Astrocyte of the spinal cord (primary cell): ENCODE results near the gene PRR36.

ENCODE experiments used
- DNase-seq: peaks from one replicate; pipeline ENCODE4 v3.0.0; 2011; ENCODE audit warnings: low read depth, low spot score
- H3K4me3 ChIP-seq: 2 replicates; pipeline ENCODE4 v1.5.1; 2011; ENCODE audit warnings: low read depth, mild to moderate bottlenecking, low read length, moderate library complexity
- in situ Hi-C: cut with HindIII; loops from 2 replicates; pipeline ENCODE4 v1.10.0; 2017; ENCODE audit warnings: low sequenced_read_pairs
- TF ChIP-seq, protein P1 (sequence below): IDR thresholded peaks from 2 replicates; pipeline ENCODE4 v1.5.1; 2012; ENCODE audit warnings: low read depth, mild to moderate bottlenecking, low read length, inconsistent platforms

The PRR36 gene

DNA sequence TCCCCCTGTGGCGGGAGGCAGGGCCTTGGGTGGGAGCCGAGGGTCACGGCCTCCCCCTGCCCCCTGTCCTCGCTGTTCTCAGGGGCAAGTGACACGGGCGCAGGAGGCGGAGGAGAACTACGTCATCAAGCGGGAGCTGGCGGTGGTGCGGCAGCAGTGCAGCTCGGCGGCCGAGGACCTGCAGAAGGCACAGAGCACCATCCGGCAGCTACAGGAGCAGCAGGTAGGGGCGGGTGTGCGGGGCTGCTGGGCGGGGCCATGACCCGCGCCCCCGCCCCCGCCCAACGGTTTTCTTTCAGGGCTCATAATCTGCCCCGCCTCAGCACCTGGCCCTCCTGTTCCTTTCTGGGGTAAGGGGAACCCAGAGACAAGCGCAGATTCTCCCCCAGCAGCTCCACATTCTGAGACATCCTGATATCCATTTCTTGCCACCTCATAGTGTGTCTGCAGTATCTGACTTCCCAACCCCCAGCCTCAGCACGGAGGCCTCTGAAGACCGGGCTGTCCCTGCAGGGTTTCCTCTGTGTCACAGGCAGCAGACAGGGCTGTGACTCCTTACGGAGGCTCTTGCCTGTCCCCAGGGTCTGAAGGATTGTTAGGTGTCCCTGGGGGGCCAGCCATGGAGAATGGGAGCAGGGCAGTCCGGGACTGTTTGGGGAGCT lies 15.9 kb downstream of the PRR36 start:
- in situ Hi-C loops: no loop called here
- no peak for DNase-seq
- no peak overlapping the region for H3K4me3 ChIP-seq
- TF ChIP-seq, protein P1, sequence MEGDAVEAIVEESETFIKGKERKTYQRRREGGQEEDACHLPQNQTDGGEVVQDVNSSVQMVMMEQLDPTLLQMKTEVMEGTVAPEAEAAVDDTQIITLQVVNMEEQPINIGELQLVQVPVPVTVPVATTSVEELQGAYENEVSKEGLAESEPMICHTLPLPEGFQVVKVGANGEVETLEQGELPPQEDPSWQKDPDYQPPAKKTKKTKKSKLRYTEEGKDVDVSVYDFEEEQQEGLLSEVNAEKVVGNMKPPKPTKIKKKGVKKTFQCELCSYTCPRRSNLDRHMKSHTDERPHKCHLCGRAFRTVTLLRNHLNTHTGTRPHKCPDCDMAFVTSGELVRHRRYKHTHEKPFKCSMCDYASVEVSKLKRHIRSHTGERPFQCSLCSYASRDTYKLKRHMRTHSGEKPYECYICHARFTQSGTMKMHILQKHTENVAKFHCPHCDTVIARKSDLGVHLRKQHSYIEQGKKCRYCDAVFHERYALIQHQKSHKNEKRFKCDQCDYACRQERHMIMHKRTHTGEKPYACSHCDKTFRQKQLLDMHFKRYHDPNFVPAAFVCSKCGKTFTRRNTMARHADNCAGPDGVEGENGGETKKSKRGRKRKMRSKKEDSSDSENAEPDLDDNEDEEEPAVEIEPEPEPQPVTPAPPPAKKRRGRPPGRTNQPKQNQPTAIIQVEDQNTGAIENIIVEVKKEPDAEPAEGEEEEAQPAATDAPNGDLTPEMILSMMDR: no peak

DNA sequence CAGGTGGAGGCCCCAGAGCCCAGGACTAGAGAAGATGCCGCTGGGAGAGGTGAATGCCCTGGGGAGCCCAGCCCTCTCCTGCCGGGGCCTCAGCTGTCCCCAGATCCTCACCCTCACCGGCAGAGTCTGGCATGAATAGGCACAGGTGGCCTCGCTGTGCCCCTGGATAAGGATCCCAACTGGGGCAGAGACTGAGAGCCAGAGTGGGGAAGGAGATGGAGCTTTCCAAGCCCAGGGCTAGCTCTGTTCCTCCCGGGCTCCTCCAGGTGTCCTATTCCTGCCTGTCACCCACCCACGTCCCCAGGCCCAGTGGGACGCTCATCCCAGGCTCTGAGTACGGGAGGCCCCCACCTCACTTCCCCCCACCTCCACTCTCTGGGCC lies 16.5 kb downstream of the PRR36 start:
- no peak for DNase-seq
- TF ChIP-seq, protein P1: no peak
- no peak overlapping the region for H3K4me3 ChIP-seq
- in situ Hi-C loops: no loop called here

DNA sequence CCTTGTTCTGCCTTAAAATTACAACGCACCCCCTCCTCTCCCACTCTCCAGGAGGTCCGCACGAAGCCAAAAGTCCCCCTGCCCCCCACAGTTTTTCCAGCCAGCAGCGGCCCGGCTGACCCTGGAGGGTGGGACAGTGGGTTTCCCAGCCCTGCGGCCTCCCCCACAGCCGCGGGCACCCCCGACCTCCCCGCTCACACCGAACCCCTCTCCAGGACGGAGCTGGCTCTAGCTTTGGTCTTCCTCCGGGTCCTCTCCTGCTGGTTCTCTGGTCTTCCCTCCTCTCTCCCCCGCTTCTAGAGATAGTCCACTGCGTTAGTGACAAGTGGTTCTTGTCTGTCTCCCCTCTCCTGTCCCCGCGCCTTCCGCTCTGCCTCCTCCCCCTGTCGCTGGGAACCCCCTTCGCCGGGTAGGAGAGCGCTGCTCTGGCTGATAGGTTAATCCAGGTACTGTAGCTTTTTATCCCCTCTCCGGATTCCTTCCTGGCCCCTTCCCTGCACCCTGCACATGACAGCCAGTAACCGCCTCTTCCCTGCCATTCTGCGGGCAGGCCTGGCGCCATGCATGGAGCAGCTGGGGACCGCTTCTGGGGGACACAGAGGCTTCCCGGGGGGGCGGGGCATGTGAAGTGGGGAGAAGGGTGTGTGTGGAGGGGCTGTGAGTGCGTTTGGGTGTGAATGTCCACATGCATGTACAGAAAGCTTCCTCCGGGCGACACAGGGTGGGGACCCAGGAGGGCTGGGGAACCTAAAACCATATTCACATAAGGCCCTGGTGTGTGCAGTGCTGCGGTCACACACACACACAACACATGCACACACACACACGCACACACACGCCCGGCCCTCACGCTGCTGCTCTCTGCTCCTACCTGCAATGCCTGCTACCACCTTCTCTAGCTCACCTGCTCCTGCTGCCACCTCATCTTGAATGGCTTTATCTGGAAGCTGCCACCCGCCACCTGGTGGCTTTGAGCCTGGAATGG lies 17.2 kb downstream of the PRR36 start:
- DNase-seq: no peak
- TF ChIP-seq, protein P1: no peak
- in situ Hi-C loops: no loop called here
- no peak overlapping the region for H3K4me3 ChIP-seq

- in situ Hi-C loops: no loop called here
- no peak for DNase-seq
- TF ChIP-seq, protein P1: no peak
Measured at GRCh38 chr19:7856109-7856591, 18.0 kb downstream of the PRR36 start.

GRCh38 chr19:7855426-7856108 lies 18.6 kb downstream of the PRR36 start:
- in situ Hi-C loops: no loop called here
- TF ChIP-seq, protein P1: no peak
- DNase-seq: no peak
- no peak overlapping the region for H3K4me3 ChIP-seq

More at GRCh38 chr19:7856109-7856591, 18.0 kb downstream of the PRR36 start:
- H3K4me3 ChIP-seq: no peak overlapping the region

DNA sequence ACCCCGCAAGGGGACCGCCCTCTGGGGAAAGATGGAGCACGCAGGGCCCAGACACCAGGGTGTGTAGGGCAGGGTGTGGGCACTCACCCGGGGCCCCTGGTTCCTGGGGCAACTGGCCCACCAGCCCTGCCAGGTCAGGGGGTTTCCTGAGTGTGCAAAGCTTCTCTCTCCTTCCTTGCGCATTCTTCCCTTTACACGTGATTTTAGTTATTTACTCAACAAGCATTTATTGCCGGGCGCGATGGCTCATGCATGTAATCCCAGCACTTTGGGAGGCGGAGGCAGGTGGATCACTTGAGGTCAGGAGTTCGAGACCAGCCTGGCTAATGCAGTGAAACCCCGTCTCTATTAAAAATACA lies 20.4 kb downstream of the PRR36 start:
- in situ Hi-C loops: no loop called here
- no peak overlapping the region for H3K4me3 ChIP-seq
- TF ChIP-seq, protein P1: no peak
- no peak for DNase-seq
